ENCODE data around the gene SIAH2. TPM values are rescaled to one million over a fixed set of nuclear protein-coding genes. Genes with fewer than 3 reads are reported as not detected.

Gene SIAH2
- total RNA-seq, 6 donors from 2014 or later: 17.6 to 45.0 (median 31.7) TPM

- no peaks in the 10 kb centered on the region for H3K4me1 ChIP-seq
- no peak for TF ChIP-seq POLR2AphosphoS5 (IDR thresholded peaks at IDR 0.05)
- TF ChIP-seq EP300 (IDR thresholded peaks at IDR 0.05): no peak
- TF ChIP-seq CTCF (IDR thresholded peaks at IDR 0.05): no peak
- TF ChIP-seq POLR2A (IDR thresholded peaks at IDR 0.05): no peak
- no peak overlapping the region for H3K4me3 ChIP-seq
- 76 to 88% methylated on average over 3 of the region's 3 CpGs for WGBS, 2 donors
- no peak overlapping the region for H3K27ac ChIP-seq
- no peak for ATAC-seq (ENCODE audit: low FRiP score in 2 of 2)
- DNase-seq: no peak
- H3K36me3 ChIP-seq: no peaks in the 10 kb centered on the region
- no peaks in the 10 kb centered on the region for H3K27me3 ChIP-seq
- H3K9me3 ChIP-seq: no peaks in the 10 kb centered on the region
Measured at GRCh38 chr3:150770681-150771080, 7.7 kb upstream of the SIAH2 start.

- H3K9me3 ChIP-seq: no peaks in the 10 kb centered on the region
- no peak for DNase-seq
- ATAC-seq (ENCODE audit: low FRiP score in 2 of 2): no peak
- no peak overlapping the region for H3K27ac ChIP-seq
- 75 to 86% methylated on average over 3 of the region's 3 CpGs for WGBS, 2 donors
- no peak overlapping the region for H3K4me3 ChIP-seq
- TF ChIP-seq EP300 (IDR thresholded peaks at IDR 0.05) (no peak), CTCF (IDR thresholded peaks at IDR 0.05) (no peak), POLR2AphosphoS5 (IDR thresholded peaks at IDR 0.05) (no peak), POLR2A (IDR thresholded peaks at IDR 0.05) (no peak)
- peaks cover 6 to 9% (median 7%) of the 10 kb centered on the region in 4 donors for H3K4me1 ChIP-seq
- no peaks in the 10 kb centered on the region for H3K36me3 ChIP-seq
- no peaks in the 10 kb centered on the region for H3K27me3 ChIP-seq
Measured at GRCh38 chr3:150766742-150767141, 3.8 kb upstream of the SIAH2 start.

DNA sequence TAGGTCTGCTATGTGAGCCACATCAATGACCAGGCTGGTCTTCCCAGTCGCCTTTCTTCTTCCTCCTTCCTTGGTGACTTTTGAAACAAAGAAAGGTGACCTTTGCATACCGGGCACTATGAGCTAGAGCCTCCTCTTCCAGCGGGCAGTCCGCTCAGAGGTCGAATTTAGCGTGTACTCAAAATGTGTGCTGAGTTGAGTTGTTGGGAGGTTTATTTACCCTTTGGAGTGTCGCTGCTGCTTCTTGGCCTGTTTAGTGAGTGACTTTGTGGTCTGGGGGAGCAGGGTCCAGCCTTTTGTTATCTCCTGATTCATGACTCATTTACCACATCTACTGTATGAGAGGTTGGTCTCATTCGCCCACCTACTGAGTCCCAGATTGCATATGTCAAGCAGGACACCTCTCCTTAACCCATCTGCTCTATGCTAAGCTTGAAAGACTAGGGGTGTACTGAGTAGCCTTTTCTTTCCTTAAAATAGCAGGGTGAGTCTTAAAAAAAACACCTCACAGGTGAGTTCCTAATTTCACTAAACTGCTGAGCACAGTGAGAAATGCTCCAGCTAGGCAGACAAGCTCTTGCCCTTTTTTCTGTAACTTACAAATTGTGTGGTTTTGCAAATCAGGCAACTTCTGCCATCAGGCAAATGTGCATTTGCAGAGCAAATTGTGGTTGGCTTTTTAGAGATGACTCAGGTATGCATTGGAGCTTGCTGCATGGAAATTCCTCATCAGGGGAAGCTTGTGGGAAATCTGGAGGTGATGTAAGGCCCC, 3.2 kb upstream of the SIAH2 start:
- peaks cover 7 to 11% (median 8%) of the 10 kb centered on the region in 4 donors for H3K4me1 ChIP-seq
- TF ChIP-seq POLR2A (IDR thresholded peaks at IDR 0.05) (no peak), POLR2AphosphoS5 (IDR thresholded peaks at IDR 0.05) (no peak), EP300 (IDR thresholded peaks at IDR 0.05) (no peak), CTCF (IDR thresholded peaks at IDR 0.05) (no peak)
- H3K27ac ChIP-seq: no peak overlapping the region
- H3K27me3 ChIP-seq: no peaks in the 10 kb centered on the region
- no peak for DNase-seq
- no peaks in the 10 kb centered on the region for H3K9me3 ChIP-seq
- no peaks in the 10 kb centered on the region for H3K36me3 ChIP-seq
- no peak overlapping the region for H3K4me3 ChIP-seq
- ATAC-seq (ENCODE audit: low FRiP score in 2 of 2): no peak
- 84 to 87% methylated on average over 8 of the region's 8 CpGs for WGBS, 2 donors

DNA sequence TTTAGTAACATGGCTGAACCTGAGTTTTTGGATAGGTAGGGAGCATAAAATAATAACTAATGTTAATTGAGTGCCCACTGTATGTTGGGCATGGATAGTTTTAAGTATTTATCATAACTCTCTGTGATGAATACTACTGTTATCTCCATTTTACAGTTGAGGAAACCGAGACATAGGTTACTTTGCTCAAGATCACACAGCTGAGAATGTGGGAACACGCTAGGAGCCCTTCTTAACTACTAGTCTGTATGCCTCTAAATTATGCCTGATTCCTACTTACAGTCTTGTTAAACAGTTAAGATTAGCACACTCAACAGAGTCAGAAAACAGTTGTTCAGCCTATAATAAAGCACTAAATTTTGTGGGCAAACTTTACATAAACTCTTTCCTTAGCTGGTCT, 2.0 kb upstream of the SIAH2 start:
- ATAC-seq (ENCODE audit: low FRiP score in 2 of 2): no peak
- no peaks in the 10 kb centered on the region for H3K27me3 ChIP-seq
- H3K4me3 ChIP-seq: no peak overlapping the region
- 97 to 98% methylated on average over 2 of the region's 2 CpGs for WGBS, 2 donors
- no peak for DNase-seq
- no peaks in the 10 kb centered on the region for H3K9me3 ChIP-seq
- peaks cover 17 to 23% (median 19%) of the 10 kb centered on the region in 4 donors for H3K4me1 ChIP-seq
- no peak overlapping the region for H3K27ac ChIP-seq
- H3K36me3 ChIP-seq: no peaks in the 10 kb centered on the region
- TF ChIP-seq CTCF (IDR thresholded peaks at IDR 0.05): no peak
- TF ChIP-seq EP300 (IDR thresholded peaks at IDR 0.05): no peak
- TF ChIP-seq POLR2AphosphoS5 (IDR thresholded peaks at IDR 0.05): no peak
- TF ChIP-seq POLR2A (IDR thresholded peaks at IDR 0.05): no peak

- H3K4me1 ChIP-seq: peaks cover 21 to 27% (median 23%) of the 10 kb centered on the region in 4 donors
- ATAC-seq (ENCODE audit: low FRiP score in 2 of 2): no peak
- WGBS, 2 donors: 32 to 53% methylated on average over 5 of the region's 5 CpGs
- TF ChIP-seq CTCF (IDR thresholded peaks at IDR 0.05) (no peak), POLR2A (IDR thresholded peaks at IDR 0.05) (no peak), POLR2AphosphoS5 (IDR thresholded peaks at IDR 0.05) (no peak), EP300 (IDR thresholded peaks at IDR 0.05) (no peak)
- H3K36me3 ChIP-seq: no peaks in the 10 kb centered on the region
- H3K9me3 ChIP-seq: no peaks in the 10 kb centered on the region
- H3K4me3 ChIP-seq: peak overlapping the region in 1 of 4 donors; percentile 66
- H3K27ac ChIP-seq: peak overlapping the region in 2 of 4 donors; percentile 98
- no peaks in the 10 kb centered on the region for H3K27me3 ChIP-seq
- DNase-seq: no peak
Measured at GRCh38 chr3:150764566-150764965, 1.6 kb upstream of the SIAH2 start.
